K562 (cell line): ENCODE measurements around the gene NAPA. TPM values are rescaled to one million over a fixed set of nuclear protein-coding genes. Genes with fewer than 3 reads are reported as not detected.

Source experiments
- CREB1 ChIP-seq, 2 experiments: sonication (generic) in 1 of 2; formaldehyde crosslinking in 1 of 2; IDR thresholded peaks; 2 replicates each; pipeline versions ENCODE4 v1.6.1 to v1.8.0; 2012 to 2022; ENCODE audit warnings: inconsistent platforms in 1 of 2, mild to moderate bottlenecking in 1 of 2, missing genetic modification reagents in 1 of 2, moderate library complexity in 1 of 2
- E2F4 ChIP-seq: sonication (generic); formaldehyde crosslinking; IDR thresholded peaks from 2 replicates; pipeline ENCODE4 v1.8.0; 2022; ENCODE audit warnings: mild to moderate bottlenecking, low read depth, missing genetic modification reagents
- EP400 ChIP-seq: fragments of 450-650 bp; IDR thresholded peaks from 2 replicates; pipeline ENCODE4 v1.6.1; 2017; ENCODE audit warnings: antibody characterized with exemption, mild to moderate bottlenecking, moderate library complexity
- EWSR1 ChIP-seq: fragments of 450-650 bp; IDR thresholded peaks from 2 replicates; pipeline ENCODE4 v1.6.1; 2018; ENCODE audit warnings: borderline replicate concordance, mild to moderate bottlenecking, low read depth, moderate library complexity; ENCODE audit not compliant: partially characterized antibody
- HNRNPUL1 ChIP-seq: fragments of 200-400 bp; formaldehyde crosslinking; IDR thresholded peaks from 2 replicates; pipeline ENCODE4 v1.6.1; 2017; ENCODE audit warnings: low read length
- MTF1 ChIP-seq: fragments of 250-450 bp; sonication (Bioruptor Pico); IDR thresholded peaks from 2 replicates; pipeline ENCODE4 v1.9.0; 2021; ENCODE audit warnings: moderate library complexity, mild to moderate bottlenecking, inconsistent platforms, borderline replicate concordance
- NFE2 ChIP-seq: IDR thresholded peaks from 2 replicates; pipeline ENCODE4 v1.6.1; 2014; ENCODE audit warnings: antibody characterized with exemption, low read depth
- NR1H2 ChIP-seq: sonication (generic); formaldehyde crosslinking; IDR thresholded peaks from 2 replicates; pipeline ENCODE4 v1.4.0; 2020; ENCODE audit warnings: mild to moderate bottlenecking, missing genetic modification reagents
- PTRF ChIP-seq: fragments of 450-650 bp; IDR thresholded peaks from 2 replicates; pipeline ENCODE4 v1.6.1; 2016; ENCODE audit warnings: mild to moderate bottlenecking, missing genetic modification characterization, missing compliant biosample characterization
- PURB ChIP-seq: sonication (generic); formaldehyde crosslinking; IDR thresholded peaks from 2 replicates; pipeline ENCODE4 v1.9.0; 2021; ENCODE audit warnings: low read depth, mild to moderate bottlenecking, missing genetic modification reagents
- TFAP4 ChIP-seq: sonication (generic); formaldehyde crosslinking; IDR thresholded peaks from 2 replicates; pipeline ENCODE4 v1.8.0; 2022; ENCODE audit warnings: missing genetic modification reagents, mild to moderate bottlenecking, moderate library complexity, borderline replicate concordance
- U2AF1 ChIP-seq: fragments of 200-400 bp; formaldehyde crosslinking; optimal IDR thresholded peaks from 2 replicates; pipeline ENCODE3; 2017; ENCODE audit warnings: mild to moderate bottlenecking, low read depth, low read length, moderate library complexity
- ZBTB17 ChIP-seq: fragments of 450-650 bp; formaldehyde crosslinking; IDR thresholded peaks from 2 replicates; pipeline ENCODE4 v1.4.0; 2020; ENCODE audit warnings: mild to moderate bottlenecking
- ZNF12 ChIP-seq: sonication (generic); formaldehyde crosslinking; IDR thresholded peaks from 2 replicates; pipeline ENCODE4 v1.4.0; 2020; ENCODE audit warnings: mild to moderate bottlenecking, missing genetic modification reagents
- ZNF224 ChIP-seq: sonication (generic); formaldehyde crosslinking; IDR thresholded peaks from 2 replicates; pipeline ENCODE4 v1.8.0; 2022; ENCODE audit warnings: mild to moderate bottlenecking, missing genetic modification reagents
- ZNF263 ChIP-seq: sonication (generic); formaldehyde crosslinking; IDR thresholded peaks from 2 replicates; pipeline ENCODE4 v1.8.0; 2022; ENCODE audit warnings: mild to moderate bottlenecking, missing genetic modification reagents, borderline replicate concordance
- ZNF395 ChIP-seq: fragments of 200-800 bp; sonication (Bioruptor generic); IDR thresholded peaks from 2 replicates; pipeline ENCODE4 v1.6.1; 2017; ENCODE audit warnings: missing genetic modification characterization, missing compliant biosample characterization
- polyA plus RNA-seq, 8 experiments: library from polyadenylated mRNA; depleted of rRNA in 4 of 8; stranded (reverse) in 5 of 8; unstranded in 3 of 8; fragments of >200 nt; fragmentation: Nextera tagmentation in 2 of 8; fragmentation: Illumina TruSeq in 1 of 8; extraction: Ambion mirVana in 2 of 8; extraction: Trizol in 1 of 8; gene quantifications; 2 replicates each; pipeline versions ENCODE4 v1.2.1 to v1.2.3, GENCODE V29; 2011 to 2014; ENCODE audit warnings: inconsistent platforms in 1 of 8, missing spikeins in 1 of 8
- total RNA-seq, 7 experiments: library from RNA; depleted of rRNA in 6 of 7; stranded (reverse); fragments of >200 nt in 6 of 7; fragmentation: Illumina TruSeq in 2 of 7; extraction: Trizol in 2 of 7; gene quantifications; 2 replicates each; pipeline versions ENCODE4 v1.2.1 to v1.2.3, GENCODE V29; 2011 to 2021; ENCODE audit warnings: low replicate concordance in 1 of 7
- TF ChIP-seq, protein P1 (sequence below): IDR thresholded peaks from 3 replicates; pipeline ENCODE4 v1.6.1; 2011; ENCODE audit warnings: borderline replicate concordance, mild to moderate bottlenecking, moderate library complexity; ENCODE audit not compliant: insufficient read length; ENCODE audit errors: extremely low read depth
- TF ChIP-seq, protein P2 (sequence below): fragments of 250-450 bp; sonication (Bioruptor Pico); IDR thresholded peaks from 2 replicates; pipeline ENCODE4 v1.4.0; 2020

Gene NAPA
- total and polyA plus RNA-seq, 9 of the 15 experiments (the other 6 are each of a cell fraction or from before 2014, with no cell fraction given): 5.4 to 98.6 (median 77.5) TPM

DNA sequence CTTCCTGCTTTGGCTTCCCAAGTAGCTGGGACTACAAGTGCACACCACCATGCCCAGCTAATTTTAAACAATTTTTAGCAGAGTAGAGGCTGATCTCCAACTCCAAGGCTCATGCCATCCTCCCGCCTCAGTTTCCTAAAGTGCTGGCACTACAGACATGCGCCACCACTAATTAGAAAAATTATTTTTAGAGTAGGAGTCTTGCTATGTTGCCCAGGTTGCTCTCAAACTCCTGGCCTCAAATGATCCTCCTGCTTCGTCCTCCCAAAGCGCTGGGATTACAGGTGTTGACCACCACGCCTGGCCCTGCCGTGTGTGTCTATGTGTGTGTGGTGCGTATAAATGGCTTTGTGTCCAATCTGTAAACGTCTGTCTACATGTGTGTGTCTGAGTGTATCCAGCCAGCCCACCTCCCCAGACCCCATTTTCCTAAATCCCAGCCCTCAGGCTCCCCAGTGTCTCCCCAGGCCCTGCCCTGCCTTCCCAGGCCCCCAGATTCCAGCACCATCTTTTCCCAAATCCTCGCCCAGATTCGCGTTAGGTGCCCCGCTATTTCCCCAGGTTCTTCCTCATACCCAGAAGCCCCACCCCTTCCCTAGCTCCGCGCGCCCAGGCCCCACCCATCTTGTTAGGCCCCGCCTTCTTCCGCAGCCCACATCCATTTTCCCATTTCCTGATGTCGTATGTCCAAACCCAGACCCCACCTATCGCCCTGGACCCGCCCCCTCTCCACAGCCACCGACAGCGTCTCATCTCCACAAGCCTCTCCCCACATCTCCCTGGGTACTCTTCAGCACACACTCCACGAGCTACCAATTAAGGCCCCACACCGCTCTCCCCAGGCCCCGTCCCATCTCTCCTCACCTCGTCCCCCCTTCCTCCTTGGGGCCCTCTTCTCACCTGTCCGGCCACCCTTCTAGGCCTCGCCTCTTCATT lies 68.1 kb downstream of the NAPA start (continued):
- TF ChIP-seq, protein P1, sequence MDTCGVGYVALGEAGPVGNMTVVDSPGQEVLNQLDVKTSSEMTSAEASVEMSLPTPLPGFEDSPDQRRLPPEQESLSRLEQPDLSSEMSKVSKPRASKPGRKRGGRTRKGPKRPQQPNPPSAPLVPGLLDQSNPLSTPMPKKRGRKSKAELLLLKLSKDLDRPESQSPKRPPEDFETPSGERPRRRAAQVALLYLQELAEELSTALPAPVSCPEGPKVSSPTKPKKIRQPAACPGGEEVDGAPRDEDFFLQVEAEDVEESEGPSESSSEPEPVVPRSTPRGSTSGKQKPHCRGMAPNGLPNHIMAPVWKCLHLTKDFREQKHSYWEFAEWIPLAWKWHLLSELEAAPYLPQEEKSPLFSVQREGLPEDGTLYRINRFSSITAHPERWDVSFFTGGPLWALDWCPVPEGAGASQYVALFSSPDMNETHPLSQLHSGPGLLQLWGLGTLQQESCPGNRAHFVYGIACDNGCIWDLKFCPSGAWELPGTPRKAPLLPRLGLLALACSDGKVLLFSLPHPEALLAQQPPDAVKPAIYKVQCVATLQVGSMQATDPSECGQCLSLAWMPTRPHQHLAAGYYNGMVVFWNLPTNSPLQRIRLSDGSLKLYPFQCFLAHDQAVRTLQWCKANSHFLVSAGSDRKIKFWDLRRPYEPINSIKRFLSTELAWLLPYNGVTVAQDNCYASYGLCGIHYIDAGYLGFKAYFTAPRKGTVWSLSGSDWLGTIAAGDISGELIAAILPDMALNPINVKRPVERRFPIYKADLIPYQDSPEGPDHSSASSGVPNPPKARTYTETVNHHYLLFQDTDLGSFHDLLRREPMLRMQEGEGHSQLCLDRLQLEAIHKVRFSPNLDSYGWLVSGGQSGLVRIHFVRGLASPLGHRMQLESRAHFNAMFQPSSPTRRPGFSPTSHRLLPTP: no peak
- TF ChIP-seq HNRNPUL1 (no peak), NFE2 (no peak), ZNF224 (no peak), ZNF395 (CRISPR knock-in tag) (no peak), TFAP4 (CRISPR knock-in tag) (no peak), U2AF1 (no peak), CREB1 (IDR thresholded peaks at IDR 0.05) (no peak), CREB1 (CRISPR knock-in tag; IDR thresholded peaks at IDR 0.05) (no peak), MTF1 (no peak), EWSR1 (no peak), EP400 (no peak; the same call in 1 of the 2 replicates), PTRF (tag) (no peak), ZNF263 (CRISPR knock-in tag) (no peak), PURB (CRISPR knock-in tag) (no peak), ZNF12 (no peak), ZBTB17 (CRISPR knock-in tag) (no peak), E2F4 (CRISPR knock-in tag) (no peak), NR1H2 (no peak)
- TF ChIP-seq, protein P2, sequence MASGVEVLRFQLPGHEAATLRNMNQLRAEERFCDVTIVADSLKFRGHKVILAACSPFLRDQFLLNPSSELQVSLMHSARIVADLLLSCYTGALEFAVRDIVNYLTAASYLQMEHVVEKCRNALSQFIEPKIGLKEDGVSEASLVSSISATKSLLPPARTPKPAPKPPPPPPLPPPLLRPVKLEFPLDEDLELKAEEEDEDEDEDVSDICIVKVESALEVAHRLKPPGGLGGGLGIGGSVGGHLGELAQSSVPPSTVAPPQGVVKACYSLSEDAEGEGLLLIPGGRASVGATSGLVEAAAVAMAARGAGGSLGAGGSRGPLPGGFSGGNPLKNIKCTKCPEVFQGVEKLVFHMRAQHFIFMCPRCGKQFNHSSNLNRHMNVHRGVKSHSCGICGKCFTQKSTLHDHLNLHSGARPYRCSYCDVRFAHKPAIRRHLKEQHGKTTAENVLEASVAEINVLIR (CRISPR knock-in tag): no peak
